IPS-NIHi7 (cell line): ENCODE data around the gene CYBRD1.

ENCODE experiments used
- DNase-seq: peaks from one replicate; pipeline ENCODE4 v3.0.0; 2012; ENCODE audit warnings: mixed read lengths; ENCODE audit errors: extremely low spot score

Gene CYBRD1

GRCh38 chr2:171553858-171554257 is 31.6 kb downstream of the CYBRD1 start:
- no peak for DNase-seq

GRCh38 chr2:171554991-171555615 is 32.8 kb downstream of the CYBRD1 start:
- no peak for DNase-seq

GRCh38 chr2:171557363-171557762 is 35.1 kb downstream of the CYBRD1 start:
- DNase-seq: no peak

GRCh38 chr2:171563301-171563700 is 41.0 kb downstream of the CYBRD1 start:
- no peak for DNase-seq

GRCh38 chr2:171564463-171564862 is 42.2 kb downstream of the CYBRD1 start:
- no peak for DNase-seq

GRCh38 chr2:171566057-171566456 is 43.8 kb downstream of the CYBRD1 start:
- no peak for DNase-seq

- DNase-seq: no peak
Observed at GRCh38 chr2:171566753-171567152, 44.5 kb downstream of the CYBRD1 start.

GRCh38 chr2:171568089-171568488 is 45.8 kb downstream of the CYBRD1 start:
- no peak for DNase-seq

GRCh38 chr2:171571721-171572120 is 49.4 kb downstream of the CYBRD1 start:
- DNase-seq: no peak

GRCh38 chr2:171574149-171574795 is 52.0 kb downstream of the CYBRD1 start:
- peak; percentile 98 for DNase-seq

GRCh38 chr2:171575606-171576005 is 53.3 kb downstream of the CYBRD1 start:
- DNase-seq: no peak

GRCh38 chr2:171578127-171578803 is 56.0 kb downstream of the CYBRD1 start:
- DNase-seq: no peak

- no peak for DNase-seq
Observed at GRCh38 chr2:171579481-171579880, 57.2 kb downstream of the CYBRD1 start.

- no peak for DNase-seq
Observed at GRCh38 chr2:171583566-171583965, 61.3 kb downstream of the CYBRD1 start.

GRCh38 chr2:171584001-171584400 is 61.7 kb downstream of the CYBRD1 start:
- no peak for DNase-seq

- no peak for DNase-seq
Observed at GRCh38 chr2:171587132-171587531, 64.9 kb downstream of the CYBRD1 start.

GRCh38 chr2:171587567-171587966 is 65.3 kb downstream of the CYBRD1 start:
- DNase-seq: no peak

GRCh38 chr2:171590116-171590515 is 67.8 kb downstream of the CYBRD1 start:
- no peak for DNase-seq

- no peak for DNase-seq
Observed at GRCh38 chr2:171592036-171592555, 69.8 kb downstream of the CYBRD1 start.

GRCh38 chr2:171595456-171595855 is 73.2 kb downstream of the CYBRD1 start:
- DNase-seq: no peak

GRCh38 chr2:171595896-171596295 is 73.6 kb downstream of the CYBRD1 start:
- no peak for DNase-seq

- DNase-seq: peak; percentile 80
Observed at GRCh38 chr2:171598713-171599319, 76.5 kb downstream of the CYBRD1 start.
